ENCODE measurements around the gene CSNK1D. TPM values are rescaled to one million over a fixed set of nuclear protein-coding genes. Genes with fewer than 3 reads are reported as not detected.

The CSNK1D gene
- total RNA-seq, 2 donors from 2014 or later: 37.6 to 116 TPM

DNA sequence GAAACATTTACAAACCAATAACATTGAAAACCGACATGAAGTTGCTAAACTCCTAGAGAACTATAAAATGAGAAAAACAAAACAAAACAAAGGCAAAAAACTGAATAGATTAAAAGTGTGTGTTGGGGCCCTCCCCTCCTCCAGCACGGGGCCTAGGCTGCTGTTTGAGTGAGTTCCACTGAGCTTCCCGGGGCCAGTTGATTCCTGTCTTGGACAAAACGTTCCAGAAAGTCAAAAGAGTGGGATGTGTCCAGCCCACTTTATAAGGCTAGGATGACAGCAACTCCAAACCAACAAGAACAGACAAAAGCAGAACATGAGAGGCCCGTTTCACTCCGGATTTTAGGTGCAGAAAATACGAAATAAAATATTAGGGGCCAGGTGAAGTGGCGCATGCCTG is 11.6 kb upstream of the CSNK1D start:
- H3K4me3 ChIP-seq: no peak overlapping the region
- no peaks in the 10 kb centered on the region for H3K27me3 ChIP-seq
- H3K4me1 ChIP-seq: peaks cover 58% of the 10 kb centered on the region
- ATAC-seq (no peak), DNase-seq (no peak)
- H3K36me3 ChIP-seq (replicated peaks in 1 of 2; ENCODE audit: insufficient read depth in 1 of 2, low read depth in 2 of 2): no peaks in the 10 kb centered on the region
- intact Hi-C loops (cut with DNase I): no loop called here
- no peak for TF ChIP-seq POLR2A (IDR thresholded peaks at IDR 0.05)
- TF ChIP-seq CTCF (IDR thresholded peaks at IDR 0.05): no peak
- H3K9me3 ChIP-seq: no peaks in the 10 kb centered on the region
- H3K27ac ChIP-seq: no peak overlapping the region
- 65 to 74% methylated on average over 8 of the region's 8 CpGs for WGBS, 2 donors

DNA sequence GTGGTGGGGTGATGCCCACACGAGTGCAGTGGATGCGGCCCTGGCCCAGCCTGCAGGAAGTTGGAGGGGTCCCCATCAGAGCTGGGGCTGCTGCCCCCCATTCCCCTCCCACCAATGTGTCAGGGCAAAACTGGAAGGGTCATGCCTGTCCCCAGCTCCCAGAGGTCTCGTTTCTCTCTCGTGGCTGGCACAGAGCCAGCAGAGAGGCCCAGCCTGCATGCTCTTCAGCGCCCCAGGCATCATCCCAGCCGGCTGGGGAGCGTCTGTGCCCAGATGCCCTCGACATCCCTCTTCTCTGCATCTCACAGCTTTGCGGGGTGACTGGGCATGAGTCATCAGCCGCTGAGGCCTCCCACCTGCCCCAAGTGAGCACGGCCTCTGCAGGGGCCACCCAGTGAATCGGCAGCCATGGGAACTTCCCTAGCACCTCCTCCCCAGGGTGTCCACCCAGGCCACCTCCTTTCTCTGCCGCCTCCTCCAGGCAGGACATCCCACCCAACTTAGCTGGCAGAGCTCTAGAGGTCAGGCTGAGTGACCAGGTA is 9.8 kb upstream of the CSNK1D start:
- Histone ChIP-seq H3K27ac (peak overlapping the region in 1 of 4 donors; percentile 84), H3K9me3 (no peaks in the 10 kb centered on the region), H3K4me3 (no peak overlapping the region), H3K4me1 (peaks cover 59% of the 10 kb centered on the region), H3K36me3 (replicated peaks in 1 of 2; ENCODE audit: insufficient read depth in 1 of 2, low read depth in 2 of 2) (no peaks in the 10 kb centered on the region), H3K27me3 (no peaks in the 10 kb centered on the region)
- WGBS, 2 donors: 20 to 50% methylated on average over 2 to 8 of the region's 13 CpGs
- ATAC-seq (no peak), DNase-seq (no peak)
- TF ChIP-seq CTCF (IDR thresholded peaks at IDR 0.05): no peak
- intact Hi-C loops (cut with DNase I): no loop called here

DNA sequence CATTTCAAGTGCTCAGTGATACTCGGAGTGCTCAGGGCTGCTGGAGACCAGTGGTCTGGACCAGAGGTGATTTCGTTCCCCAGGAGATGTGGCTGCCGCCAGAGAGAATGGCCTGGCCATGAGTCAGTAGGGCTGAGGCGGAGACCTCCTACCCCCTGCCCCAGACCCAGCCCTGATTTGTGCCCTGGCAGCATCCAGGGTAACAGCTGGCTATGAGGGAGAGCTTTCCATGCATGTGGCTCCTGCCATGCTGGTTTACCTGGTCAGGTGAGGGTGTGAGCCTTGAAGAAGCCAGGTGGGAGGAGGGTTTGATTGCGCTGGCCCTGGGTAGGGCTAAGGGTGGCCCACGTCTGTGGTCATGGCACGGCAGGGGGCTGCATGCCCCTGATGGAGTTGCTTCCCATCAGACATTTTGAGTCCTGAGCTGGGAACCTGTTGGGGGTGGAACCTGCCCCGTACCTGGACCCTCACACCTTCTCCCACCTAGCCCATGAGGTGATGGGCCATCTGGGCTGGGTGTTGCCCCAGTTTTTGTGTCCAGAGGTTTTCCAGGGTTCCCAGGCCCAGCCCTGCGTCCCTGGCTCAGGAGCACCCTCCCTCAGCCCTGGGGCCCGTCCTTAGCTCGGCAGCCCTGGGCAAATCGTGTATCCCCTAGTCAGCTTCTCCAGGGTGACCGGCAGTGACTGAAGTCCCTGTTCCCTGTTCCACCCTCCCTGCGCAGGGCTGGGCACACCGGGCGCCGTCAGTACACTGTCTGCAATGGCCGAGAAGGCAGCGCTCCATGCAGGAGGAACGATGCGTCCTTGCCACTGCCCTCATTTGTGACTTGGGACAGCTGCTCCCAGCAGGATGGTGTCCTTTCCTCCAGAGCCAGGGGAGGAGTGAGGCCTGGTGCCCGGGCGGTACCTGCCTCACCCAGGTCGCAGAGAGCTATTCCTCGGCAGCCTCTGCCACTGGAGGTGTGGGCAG is 9.0 kb upstream of the CSNK1D start:
- peak overlapping the region; percentile 80 to 84 (median 84) for H3K27ac ChIP-seq
- H3K27me3 ChIP-seq: no peaks in the 10 kb centered on the region
- H3K4me3 ChIP-seq: no peak overlapping the region
- no peak for ATAC-seq
- TF ChIP-seq POLR2A (IDR thresholded peaks at IDR 0.05) (no peak), CTCF (IDR thresholded peaks at IDR 0.05) (no peak)
- H3K4me1 ChIP-seq: peaks cover 56% of the 10 kb centered on the region
- no peaks in the 10 kb centered on the region for H3K36me3 ChIP-seq (replicated peaks in 1 of 2; ENCODE audit: insufficient read depth in 1 of 2, low read depth in 2 of 2)
- WGBS, 2 donors: 79 to 91% methylated on average over 9 to 14 of the region's 25 CpGs
- H3K9me3 ChIP-seq: no peaks in the 10 kb centered on the region
- intact Hi-C loops (cut with DNase I): no loop called here
- no peak for DNase-seq

- Histone ChIP-seq H3K9me3 (no peaks in the 10 kb centered on the region), H3K36me3 (replicated peaks in 1 of 2; ENCODE audit: insufficient read depth in 1 of 2, low read depth in 2 of 2) (no peaks in the 10 kb centered on the region), H3K4me3 (no peak overlapping the region), H3K27ac (peak overlapping the region; percentile 80 to 84 (median 84)), H3K4me1 (peaks cover 48% of the 10 kb centered on the region), H3K27me3 (no peaks in the 10 kb centered on the region)
- ATAC-seq: peak; percentile 93
- peak; percentile 86 to 94 (median 92) for DNase-seq
- TF ChIP-seq POLR2A (IDR thresholded peaks at IDR 0.05): peak in 2 of 3 donors; percentile 51 to 63
- no peak for TF ChIP-seq CTCF (IDR thresholded peaks at IDR 0.05)
- intact Hi-C loops (cut with DNase I): no loop called here
- WGBS, 2 donors: 46 to 47% methylated on average over 13 to 21 of the region's 22 CpGs
Observed at GRCh38 chr17:82281502-82282238, 8.2 kb upstream of the CSNK1D start.

Data from body of pancreas (tissue), 4 donors.